K562 treated with DMSO at 1 percent for 48 hours (cell line): ENCODE results near the gene ZNF548. TPM values are rescaled to one million over a fixed set of nuclear protein-coding genes. Genes with fewer than 3 reads are reported as not detected.

ENCODE experiments used
- total RNA-seq: library from RNA; unstranded; fragments of 300-600 nt; gene quantifications from 2 replicates; pipeline ENCODE4 v1.2.3, GENCODE V29; 2022; ENCODE audit warnings: low replicate concordance; ENCODE audit errors: extremely low read depth

Gene ZNF548
- not detected in 2 replicates for total RNA-seq

DNA sequence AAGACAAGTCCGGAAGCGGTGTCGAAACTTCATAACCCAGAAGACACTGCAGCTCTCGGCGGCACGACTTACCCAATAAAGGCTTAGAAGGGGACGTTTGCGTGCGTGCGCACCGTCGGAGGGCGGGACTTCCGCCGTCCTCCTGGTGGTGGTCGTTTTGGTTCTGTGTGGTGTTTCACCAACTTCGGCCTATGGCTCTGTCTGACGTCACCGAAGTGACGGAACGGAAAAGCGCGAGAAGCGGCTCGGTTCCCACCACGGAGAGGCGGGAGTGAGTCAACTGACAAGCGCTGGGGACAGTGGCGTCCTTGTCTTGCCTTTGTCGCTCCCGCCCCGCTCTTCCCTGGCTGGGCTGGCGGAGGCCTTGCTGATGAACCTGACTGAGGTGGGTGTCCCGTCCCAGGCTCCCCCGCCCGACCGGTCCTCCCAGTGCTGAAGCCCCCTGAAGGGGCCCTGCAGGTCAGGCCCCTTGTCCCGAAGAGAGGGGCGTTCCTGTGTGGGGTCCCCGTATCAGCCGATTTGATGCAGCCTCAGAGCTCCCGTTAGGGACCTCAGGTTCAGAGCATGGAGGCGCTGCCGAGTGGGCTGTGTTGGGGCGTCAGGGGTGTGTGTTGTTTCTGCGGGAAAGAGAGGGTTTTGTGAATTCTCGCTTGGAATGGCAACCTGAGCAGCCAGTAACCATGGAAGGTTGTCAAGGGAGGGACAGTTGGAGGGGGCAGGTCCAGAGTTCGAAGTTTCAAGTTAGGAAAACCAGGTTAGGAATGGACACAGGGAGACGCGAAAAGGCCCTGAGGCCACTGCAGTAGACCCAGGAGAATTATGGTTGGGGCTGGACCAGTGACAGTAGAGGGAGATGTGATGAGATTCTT lies at the start of gene ZNF548:
ZNF548 (plus strand) TSS at position 125 of the 869 bp plus-strand sequence; CDS start at position 371, 246 bp downstream.

DNA sequence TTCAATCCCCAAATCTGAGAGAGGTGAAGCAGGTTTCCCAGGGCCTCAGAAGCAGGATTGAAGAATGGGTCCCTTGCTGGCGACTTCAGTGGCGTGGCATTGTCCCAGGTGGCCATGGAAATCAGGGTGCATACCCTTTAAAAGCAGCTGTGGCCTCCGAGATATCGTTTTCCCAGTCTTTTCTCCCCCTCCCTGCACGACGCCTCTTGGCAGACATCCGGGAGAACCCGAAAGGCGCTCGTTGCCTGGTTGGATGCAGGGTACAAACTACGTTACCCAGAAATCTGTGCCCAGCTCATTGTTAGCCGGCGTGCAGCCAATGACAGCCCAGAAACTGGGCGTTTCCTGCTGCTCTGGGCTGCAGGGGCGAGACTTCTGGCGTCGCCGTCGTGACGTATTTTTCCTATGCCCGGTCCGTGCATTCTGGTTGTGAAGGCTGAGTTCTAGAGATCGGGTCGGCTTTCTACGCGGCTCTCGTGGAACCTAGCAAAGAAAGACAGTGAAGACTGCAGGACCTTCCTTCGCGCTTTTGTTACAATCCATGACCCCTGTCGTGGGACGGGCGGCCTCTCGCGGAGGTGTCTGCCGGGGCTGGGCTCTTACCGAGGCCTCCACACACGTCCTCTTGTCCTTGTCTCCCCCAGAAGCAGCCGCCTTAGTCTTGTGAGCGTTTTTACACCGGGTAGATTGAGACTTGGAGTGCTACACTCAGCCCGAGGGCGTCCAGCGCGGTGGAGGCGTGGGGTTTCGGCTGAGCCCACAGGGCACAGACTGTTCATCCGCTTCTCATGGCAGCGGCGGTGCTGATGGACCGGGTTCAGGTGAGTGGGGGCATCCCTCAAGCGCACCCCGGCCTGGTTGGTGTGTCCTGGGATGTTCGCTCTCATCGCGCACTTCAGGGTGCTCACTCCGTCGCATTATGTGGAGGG lies 38.5 kb upstream of the ZNF548 start, which contains the start of gene ZNF304:
ZNF304 (plus strand) TSS at position 395 of the 929 bp plus-strand sequence; CDS start at position 789, 394 bp downstream.

DNA sequence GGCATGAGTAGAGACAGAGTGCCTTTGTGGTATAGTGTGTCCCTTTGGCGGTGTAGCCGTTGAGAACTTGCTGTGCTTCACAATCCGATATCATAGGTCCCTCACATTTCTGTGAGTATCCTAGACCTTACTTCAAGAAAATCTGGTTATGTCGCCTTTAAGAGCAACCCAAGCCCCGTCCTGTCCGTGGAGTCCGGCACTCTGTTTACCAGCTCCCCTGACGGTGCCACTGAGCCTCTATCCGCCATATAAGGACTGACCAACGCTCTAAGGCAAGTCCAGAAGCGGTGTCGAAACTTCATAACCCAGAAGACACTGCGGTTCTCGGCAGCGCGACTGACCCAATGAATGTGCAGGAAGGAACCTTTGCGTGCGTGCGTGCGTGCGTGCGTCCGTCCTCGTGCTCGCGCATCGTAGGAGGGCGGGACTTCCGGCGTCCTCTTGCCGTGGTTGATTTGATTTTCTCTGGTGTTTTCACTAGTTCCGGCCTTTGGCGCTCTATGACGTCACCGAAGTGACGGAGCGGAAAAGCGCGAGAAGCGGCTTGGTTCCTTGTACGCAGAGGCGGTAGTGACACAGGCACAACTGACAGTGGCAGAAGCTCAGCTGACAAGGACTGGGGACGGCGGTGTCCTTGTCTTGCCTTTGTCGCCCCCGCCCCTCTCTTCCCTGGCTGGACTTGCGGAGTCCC lies 26.5 kb upstream of the ZNF548 start, which contains the start of the genes TRAPPC2B and ZNF547:
TRAPPC2B (plus strand) TSS at position 555 of the 691 bp plus-strand sequence. CDS start 1,283 bp downstream, outside the sequence.
ZNF547 (plus strand) TSS at position 555 of the 691 bp plus-strand sequence. CDS start 5,005 bp downstream, outside the sequence.

DNA sequence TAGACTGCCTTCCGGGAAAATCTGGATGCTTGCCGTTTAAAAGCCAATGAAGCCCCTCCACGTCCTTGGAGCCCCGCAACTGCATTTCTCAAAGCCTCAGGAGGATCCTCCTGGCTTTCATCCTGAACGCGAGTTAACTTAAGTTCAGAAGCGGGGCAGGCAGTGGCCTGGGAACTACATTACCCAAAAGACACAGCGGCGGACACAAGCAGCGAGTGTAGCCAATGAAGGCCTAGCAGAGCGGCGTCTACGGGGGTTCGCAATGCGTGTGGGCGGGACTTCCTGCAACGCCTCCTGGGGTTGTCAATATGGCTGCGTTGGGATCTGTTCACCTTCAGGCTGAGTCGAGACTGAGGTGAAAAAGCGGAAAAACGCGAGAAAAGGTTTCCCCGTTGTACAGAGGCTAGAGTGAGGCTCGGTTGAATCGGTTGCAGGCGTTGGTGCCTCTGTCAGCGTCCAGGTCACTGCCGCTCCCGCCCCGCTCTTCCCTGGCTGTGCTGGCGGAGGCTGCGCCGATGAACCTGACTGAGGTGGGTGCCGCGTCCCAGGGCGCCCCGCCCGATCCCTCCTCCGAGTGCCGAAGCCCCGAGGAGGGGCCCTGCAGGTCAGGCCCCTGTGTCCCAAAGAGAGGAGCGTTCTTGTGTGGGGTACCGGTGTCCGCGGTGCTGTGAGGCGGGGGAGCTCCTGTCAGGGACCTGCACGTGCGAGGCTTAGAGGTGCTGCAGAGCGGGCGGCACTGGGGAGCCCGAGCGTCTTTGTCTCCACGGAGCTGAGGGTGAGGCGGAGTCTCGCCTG lies 21.4 kb downstream of the ZNF548 start, which contains the start of gene ZNF17:
ZNF17 (plus strand) TSS at position 285 of the 795 bp plus-strand sequence. CDS start 2,455 bp downstream, outside the sequence.

DNA sequence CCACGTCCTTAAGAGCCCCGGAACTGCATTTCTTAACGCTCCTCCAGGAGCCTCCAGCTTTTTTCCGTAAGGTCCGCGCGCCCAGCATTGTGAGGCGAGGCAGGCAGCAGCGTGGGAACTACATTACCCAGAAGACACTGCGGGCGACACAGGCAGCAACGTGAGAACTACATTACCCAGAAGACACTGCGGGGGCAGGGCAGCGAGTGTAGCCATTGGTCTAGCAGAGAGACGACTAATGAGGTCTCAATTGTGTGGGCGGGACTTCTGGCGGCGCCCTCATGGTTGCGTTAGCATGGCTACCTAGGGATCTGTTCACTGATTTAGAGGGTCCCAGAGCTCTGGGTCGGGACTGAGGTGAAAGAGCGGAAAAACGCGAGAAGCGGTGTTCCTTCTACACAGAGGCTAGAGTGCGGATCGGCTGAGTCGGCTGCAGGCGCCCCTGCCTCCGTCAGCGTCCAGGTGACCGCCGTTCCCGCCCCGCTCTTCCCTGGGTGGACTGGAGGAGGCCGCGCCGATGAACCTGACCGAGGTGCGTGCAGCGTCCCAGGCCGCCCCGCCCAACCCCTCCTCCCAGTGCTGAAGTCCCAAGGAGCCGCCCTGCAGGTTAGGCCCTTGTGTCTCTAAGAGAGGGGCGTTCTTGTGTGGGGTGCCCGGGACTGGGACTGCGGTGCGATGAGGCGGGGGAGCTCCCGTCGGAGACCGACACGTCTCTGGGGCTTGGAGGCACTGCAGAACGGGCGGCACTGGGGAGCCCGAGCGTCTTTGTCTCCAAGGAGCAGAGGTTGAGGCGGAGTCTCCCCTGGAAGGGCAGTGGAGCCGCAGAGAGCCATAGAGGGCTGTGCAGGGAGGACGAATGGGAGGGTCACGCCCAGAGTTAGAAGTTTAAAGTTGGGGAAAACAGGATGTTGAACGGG lies 45.7 kb downstream of the ZNF548 start, which contains the start of gene ZNF749:
ZNF749 (plus strand) TSS at position 264 of the 917 bp plus-strand sequence; CDS start at position 518, 254 bp downstream.

Other genes with a start within 250 kb of the ZNF548 start
- gene ZIM3, start 244.7 kb upstream of the ZNF548 start, total RNA-seq: not detected in 2 replicates
- not detected in 2 replicates for gene DUXA, start 222.4 kb upstream of the ZNF548 start, total RNA-seq
- gene ZNF264, start 198.4 kb upstream of the ZNF548 start, total RNA-seq: not detected in 2 replicates
- gene AURKC, start 158.8 kb upstream of the ZNF548 start, total RNA-seq: not detected in 2 replicates
- gene ZNF805, start 149.2 kb upstream of the ZNF548 start, total RNA-seq: not detected in 2 replicates
- gene ZNF460, start 109.4 kb upstream of the ZNF548 start, total RNA-seq: not detected in 2 replicates
- not detected in 2 replicates for gene ZNF543, start 69.4 kb upstream of the ZNF548 start, total RNA-seq
- gene ZNF304, start 38.6 kb upstream of the ZNF548 start, total RNA-seq: not detected in 2 replicates
- gene TRAPPC2B, start 26.3 kb upstream of the ZNF548 start, total RNA-seq: not detected in 2 replicates
- gene ZNF547, start 26.3 kb upstream of the ZNF548 start, total RNA-seq: not detected in 2 replicates
- not detected in 2 replicates for gene ZNF17, start 21.3 kb downstream of the ZNF548 start, total RNA-seq
- gene ZNF749, start 45.5 kb downstream of the ZNF548 start, total RNA-seq: not detected in 2 replicates
- not detected in 2 replicates for gene VN1R1, start 67.3 kb downstream of the ZNF548 start, total RNA-seq
- not detected in 2 replicates for gene ZNF772, start 87.7 kb downstream of the ZNF548 start, total RNA-seq
- gene ZNF419, start 97.9 kb downstream of the ZNF548 start, total RNA-seq: not detected in 2 replicates
- gene ZNF773, start 110.1 kb downstream of the ZNF548 start, total RNA-seq: not detected in 2 replicates
- gene ZNF549, start 137.5 kb downstream of the ZNF548 start, total RNA-seq: not detected in 2 replicates
- gene ZNF550, start 170.0 kb downstream of the ZNF548 start, total RNA-seq: not detected in 2 replicates
- not detected in 2 replicates for gene ZNF416, start 189.1 kb downstream of the ZNF548 start, total RNA-seq
- gene ZIK1, start 194.3 kb downstream of the ZNF548 start, total RNA-seq: not detected in 2 replicates
- not detected in 2 replicates for gene ZNF530, start 210.0 kb downstream of the ZNF548 start, total RNA-seq
- gene ZNF134, start 224.4 kb downstream of the ZNF548 start, total RNA-seq: not detected in 2 replicates
- gene ZNF211, start 243.3 kb downstream of the ZNF548 start, total RNA-seq: not detected in 2 replicates